C1 segment of cervical spinal cord (tissue), 14 donors: ENCODE measurements around the gene WWOX.
"Not testable (repeated sequence)": the region's sequence is repeated elsewhere in the genome, so short reads cannot be mapped to it uniquely, and the experiment has no call there.

Experiments
- DNase-seq, 14 donors: peaks; one replicate each; lab custom pipeline; 2025; lab: John Stamatoyannopoulos, UW

Gene WWOX

DNA sequence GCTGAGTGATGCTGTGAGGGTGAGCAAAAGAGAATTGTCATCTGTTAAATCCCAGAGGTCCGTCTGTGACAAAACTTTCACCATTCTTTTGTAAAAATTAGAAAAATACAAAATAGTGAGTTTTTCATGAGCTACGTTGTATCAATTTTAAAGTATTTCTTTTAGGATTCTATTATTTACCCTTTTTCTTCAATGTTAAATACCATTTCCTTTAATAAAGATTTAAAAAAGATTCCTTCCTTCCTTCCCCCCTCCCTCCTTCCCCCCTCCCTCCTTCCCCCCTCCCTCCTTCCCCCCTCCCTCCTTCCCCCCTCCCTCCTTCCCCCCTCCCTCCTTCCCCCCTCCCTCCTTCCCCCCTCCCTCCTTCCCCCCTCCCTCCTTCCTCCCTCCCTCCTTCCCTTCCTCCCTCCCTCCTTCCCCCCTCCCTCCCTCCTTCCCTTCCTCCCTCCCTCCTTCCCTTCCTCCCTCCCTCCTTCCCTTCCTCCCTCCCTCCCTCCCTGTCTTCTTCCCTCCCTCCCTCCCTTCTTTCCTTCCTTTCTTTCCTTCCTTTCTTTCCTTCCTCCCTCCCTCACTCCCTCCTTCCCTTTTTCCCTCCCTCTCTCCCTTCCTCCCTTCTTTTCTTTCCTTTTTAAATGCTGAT, 505.1 kb downstream of the WWOX start:
- not testable (repeated sequence) for DNase-seq

DNA sequence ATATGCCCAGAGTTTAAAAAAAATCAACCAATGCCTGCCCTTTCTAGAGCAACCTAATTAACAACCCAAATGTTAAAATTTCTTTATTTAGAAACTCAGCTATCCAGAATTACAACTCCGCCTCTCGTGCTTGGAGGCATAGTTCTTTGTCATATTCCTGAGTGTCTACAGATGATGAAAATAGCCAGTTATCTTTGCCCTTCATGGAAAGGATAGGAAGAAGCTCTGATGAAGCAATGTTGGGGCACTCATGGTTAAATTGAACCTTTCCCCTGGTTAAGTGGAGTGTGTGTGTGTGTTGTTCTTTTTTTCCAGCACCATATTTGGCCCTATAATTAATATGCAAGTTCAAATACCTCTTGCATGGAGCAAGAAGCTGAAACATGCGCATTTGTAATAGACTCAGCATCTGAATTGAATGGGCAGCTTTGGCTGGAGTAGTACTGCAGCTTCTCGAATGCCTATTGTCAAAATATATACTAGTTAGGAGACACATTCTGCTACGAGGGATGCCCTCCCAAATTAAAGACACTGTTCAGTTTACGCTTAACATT, 506.2 kb downstream of the WWOX start:
- no peak for DNase-seq

DNA sequence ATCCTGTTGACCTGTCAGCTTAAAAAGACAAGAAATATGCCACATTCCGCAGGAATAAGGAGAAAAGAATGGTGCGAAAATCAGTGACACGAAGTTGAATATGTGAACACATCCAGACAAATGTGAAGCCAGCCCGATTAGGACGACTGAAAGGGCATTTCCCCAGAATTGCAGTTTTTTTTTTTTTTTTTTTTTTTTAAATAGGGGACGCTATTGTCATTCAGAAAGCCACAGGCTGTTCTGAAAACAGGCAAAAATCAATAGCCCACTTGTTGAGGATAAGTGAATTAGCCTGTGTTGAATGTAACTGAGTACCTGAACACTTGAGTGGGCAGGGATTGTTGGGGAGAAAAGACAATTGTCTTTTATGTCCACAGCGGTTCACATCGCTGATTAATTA, 507.1 kb downstream of the WWOX start:
- peak in 1 of 14 donors; percentile 26 for DNase-seq

- no peak for DNase-seq
These were observed 507.6 kb downstream of the WWOX start for GRCh38 chr16:78607022-78607421.

GRCh38 chr16:78607465-78607864, 508.0 kb downstream of the WWOX start:
- DNase-seq: peak in 1 of 14 donors; percentile 0

GRCh38 chr16:78608305-78608776, 508.9 kb downstream of the WWOX start:
- no peak for DNase-seq

GRCh38 chr16:78609402-78610274, 510.2 kb downstream of the WWOX start:
- no peak for DNase-seq

DNA sequence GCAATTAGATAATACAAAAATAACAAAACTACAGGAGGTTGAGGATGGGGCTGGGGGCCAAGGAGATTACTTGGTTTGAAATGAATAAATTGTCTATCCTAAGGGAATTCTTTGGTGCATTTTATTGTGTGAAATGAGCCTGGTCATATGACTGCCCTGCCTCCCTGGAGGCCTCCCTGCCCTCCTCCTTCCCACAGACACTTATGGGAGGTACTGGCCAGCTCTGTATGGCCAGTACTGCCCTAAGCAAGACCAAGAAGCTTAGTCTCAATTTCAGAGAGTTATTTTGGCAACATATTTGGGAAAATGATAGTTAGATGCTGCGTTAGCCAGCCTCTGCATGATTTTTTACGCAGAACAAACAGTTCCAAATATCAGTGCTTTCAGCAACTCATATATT, 511.9 kb downstream of the WWOX start:
- DNase-seq: no peak

DNA sequence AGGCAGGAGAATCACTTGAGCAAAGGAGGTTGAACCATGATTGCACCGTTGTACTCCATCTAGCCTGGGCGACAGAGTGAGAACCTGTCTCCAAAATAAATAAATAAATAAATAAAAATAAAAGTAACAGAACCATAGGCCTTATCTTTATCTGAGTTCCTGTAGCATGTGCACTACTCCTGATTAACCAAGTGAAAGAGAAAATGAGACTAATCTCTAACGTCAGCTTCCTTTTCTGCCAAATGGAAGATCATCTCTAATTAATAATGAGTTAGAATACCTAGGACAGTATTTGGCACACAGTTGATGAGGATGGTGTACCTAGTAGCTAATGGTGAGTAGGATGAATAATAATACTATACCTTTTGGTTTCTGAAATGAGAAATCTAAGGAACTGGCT, 520.4 kb downstream of the WWOX start:
- DNase-seq: no peak

DNA sequence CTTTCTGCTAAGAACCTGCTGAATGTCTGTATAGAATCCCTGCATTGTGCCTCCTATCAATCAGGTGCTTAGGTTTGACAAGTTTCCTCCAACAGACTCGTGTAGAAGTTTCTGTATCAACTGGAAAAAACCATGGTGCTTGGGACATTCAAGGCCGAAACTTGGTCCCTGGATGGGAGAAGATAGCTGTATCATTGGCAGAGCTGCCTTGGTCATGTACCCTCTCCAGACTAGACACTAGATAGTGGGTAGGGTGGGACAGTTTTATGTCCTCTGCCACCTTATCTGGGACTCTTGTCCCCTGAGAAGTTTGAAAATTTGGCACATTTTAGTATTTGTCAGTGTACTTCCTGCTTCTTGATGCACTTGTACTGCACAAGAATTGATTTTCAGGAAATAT, 520.8 kb downstream of the WWOX start:
- no peak for DNase-seq

DNA sequence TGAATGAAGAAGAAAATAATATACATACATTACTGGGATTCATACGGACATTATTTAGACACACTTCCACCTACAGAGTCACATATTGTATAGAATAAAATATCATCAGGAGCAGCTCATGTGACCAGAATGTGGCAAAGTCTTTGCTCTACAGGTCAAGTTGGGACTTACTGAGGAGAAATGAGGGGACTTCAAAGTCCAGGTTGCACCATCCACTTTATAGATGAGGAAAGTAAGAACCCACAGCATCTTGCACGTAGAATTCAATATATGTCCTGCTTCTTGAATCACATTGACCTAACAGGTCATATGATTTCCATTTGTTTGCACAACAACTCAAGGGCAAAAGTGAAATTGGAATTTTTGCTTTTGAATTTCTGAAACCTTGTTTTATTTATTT, 524.3 kb downstream of the WWOX start:
- no peak for DNase-seq

DNA sequence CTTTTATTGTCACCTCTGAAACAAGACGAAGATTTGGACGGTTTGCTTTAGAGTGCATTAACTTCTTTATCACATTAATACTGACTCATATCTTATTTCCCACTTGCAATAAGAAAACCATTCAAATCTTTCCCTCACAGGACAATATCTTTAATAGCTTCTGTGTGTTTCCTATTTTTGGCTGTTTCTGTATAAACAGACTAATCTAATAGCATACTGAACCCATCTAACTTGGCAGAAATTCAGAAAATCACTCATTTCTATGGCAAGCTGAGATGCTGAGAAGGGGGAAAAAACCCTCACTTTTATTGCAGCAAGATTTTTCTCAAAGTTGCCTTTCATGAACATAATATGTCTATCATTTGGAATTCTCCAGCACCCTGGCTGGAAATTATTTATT, 524.9 kb downstream of the WWOX start:
- DNase-seq: no peak

DNA sequence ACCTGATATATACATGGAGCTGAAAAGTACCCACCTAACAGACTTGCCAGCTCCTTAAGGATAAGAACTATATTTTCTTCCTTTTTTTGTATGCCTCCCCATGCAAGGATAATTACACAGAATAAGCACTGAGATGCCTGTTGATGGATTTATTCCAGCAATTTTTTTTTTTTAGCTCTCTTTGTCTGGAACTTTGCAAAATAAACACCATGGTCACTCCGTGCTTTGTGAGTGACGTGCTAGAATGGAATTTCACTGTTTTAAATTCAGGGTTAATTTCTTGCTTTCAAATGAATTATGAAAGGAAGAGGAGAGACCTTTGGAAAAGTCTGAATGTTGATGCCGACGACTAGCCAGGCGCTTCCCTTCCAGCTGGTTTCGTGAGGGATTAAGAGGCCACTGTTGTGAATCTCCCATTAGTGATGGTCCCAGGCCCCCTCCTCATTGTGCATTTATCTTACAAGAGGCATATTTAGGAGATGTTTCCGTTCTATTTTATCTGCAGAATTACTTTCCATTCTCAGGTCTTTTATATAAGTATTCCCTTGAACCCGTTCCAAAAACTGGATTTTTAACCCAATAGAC, 529.1 kb downstream of the WWOX start:
- DNase-seq: no peak

- no peak for DNase-seq
These were observed 529.7 kb downstream of the WWOX start for GRCh38 chr16:78629173-78629572.

DNA sequence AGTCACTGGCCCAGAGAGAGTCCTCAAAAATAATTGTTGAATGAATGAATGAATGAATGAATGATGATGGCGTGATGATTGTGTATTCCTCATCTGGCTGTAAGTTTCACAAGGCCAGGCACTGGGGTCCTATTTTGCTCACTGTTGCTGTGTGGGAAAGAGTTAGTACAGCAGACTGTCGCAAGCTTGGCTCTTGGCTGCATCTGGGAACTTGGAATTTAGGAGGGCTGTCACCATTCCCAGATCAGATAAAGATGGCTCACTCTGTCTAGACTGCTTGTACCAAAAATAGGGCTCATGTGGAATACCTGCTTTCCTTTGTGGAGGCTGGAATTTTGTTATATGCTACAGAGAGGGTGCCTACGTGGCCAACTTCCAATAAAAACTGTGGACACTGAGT, 530.6 kb downstream of the WWOX start:
- no peak for DNase-seq

DNA sequence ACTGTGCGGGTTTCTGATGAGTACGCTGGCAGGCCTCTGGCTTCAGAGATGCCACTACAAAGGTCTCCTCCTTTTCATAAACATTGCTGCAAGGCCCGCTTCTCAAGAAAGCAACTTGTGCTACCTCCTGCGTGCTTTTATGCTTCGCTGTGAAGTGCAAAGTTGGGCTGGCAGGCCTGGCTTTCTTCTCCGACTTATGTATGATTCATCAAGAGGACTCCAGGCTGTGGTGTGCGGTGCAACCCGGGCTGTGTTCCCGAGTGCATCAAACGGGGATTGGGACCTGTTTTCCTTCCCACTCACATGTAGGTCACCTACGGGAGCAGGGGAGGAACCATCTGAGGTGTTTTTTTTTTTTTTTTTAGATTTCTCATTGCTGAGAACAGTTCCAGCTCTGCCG, 534.1 kb downstream of the WWOX start:
- DNase-seq: no peak

DNA sequence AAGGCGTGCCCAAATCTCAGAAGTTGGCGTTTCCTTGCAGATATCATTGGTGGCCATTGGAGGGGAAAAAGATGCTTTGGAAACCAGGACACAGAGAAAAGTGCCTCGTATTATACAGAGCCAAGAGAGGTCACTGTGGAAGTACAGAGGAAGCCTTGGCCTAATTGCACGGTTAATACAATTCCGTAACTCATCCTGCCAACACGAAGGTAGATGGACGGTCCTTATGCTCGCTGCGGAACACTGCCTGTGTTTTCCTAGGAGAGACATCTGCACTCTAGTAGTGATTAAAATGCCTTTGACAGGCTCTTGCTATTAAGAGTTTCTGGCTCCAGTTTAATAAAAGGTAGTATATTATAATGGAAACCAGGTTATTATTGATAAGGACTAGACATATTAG, 536.4 kb downstream of the WWOX start:
- no peak for DNase-seq

DNA sequence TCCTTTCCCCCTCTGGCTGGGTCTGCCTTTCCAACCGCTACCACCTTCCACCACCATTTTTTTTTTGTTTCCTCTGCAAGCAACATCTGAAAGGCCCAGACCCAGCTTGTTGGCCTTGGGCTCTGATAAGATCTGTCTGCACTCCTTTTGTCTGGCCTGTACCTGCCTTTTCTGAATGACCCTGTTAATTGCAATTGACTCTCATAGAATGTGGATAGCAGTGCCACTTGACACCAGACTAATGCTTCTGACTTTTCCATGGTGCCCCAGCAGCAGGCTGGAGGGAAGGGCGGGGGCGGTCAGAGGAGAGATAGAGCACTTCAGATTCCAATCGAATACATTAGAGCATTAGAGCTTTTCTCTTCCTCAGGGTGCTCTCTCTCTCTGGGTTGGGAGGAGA, 538.9 kb downstream of the WWOX start:
- DNase-seq: no peak

- DNase-seq: no peak
These were observed 540.3 kb downstream of the WWOX start for GRCh38 chr16:78639775-78640174.

DNA sequence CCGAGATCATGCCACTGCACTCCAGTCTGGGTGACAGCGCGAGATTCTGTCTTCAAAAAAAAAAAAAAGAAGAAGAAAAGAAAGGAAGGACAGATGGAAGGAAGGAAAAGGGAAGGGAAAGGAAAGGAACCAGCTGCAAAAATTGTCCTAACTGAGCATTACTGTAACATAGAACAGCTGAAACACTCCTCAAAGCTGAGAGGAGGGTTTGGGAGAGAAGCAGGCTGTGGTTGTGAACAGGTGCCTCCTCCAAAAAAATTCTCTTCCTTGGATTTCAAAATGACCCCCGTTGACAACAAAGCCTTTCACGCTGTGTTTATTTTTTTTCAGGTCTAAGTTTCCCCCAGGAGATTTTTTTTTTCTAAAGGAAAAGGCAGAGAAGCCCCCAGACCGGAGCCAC, 541.4 kb downstream of the WWOX start:
- no peak for DNase-seq

- no peak for DNase-seq
These were observed 542.0 kb downstream of the WWOX start for GRCh38 chr16:78641433-78641832.

- DNase-seq: no peak
These were observed 543.3 kb downstream of the WWOX start for GRCh38 chr16:78642621-78643285.
